ENCODE results near the gene TMEM41B.
"Not testable (repeated sequence)": the region's sequence is repeated elsewhere in the genome, so short reads cannot be mapped to it uniquely, and the experiment has no call there.

Gene TMEM41B

DNA sequence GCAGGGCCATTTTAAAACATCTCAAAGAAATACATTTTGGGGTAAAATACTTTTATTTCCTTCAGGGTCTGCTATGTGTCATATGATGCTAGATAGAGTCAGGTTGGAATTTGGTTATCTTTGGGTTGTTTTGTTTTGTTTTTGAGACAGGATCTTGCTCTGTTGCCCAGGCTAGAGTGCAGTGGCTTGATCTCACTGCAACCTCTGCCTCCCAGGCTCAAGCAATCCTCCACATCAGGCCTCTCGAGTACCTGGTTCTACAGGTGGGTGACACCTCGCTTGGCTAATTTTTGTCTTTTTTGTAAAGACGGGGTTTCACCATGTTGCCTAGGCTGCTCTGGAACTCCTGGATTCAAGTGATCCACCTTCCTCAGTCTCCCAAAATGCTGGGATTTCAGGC, 66.5 kb downstream of the TMEM41B start:
- H3K36me3 ChIP-seq (replicated peaks; ENCODE audit: insufficient read depth, low read length) = no peaks in the 10 kb centered on the region
- no peak for TF ChIP-seq EZH2 (optimal IDR thresholded peaks at IDR 0.05; ENCODE audit: low read depth, low read length)
- no peak for TF ChIP-seq EZH2phosphoT487 (IDR thresholded peaks at IDR 0.05; ENCODE audit: low read length)
- TF ChIP-seq, protein P1, sequence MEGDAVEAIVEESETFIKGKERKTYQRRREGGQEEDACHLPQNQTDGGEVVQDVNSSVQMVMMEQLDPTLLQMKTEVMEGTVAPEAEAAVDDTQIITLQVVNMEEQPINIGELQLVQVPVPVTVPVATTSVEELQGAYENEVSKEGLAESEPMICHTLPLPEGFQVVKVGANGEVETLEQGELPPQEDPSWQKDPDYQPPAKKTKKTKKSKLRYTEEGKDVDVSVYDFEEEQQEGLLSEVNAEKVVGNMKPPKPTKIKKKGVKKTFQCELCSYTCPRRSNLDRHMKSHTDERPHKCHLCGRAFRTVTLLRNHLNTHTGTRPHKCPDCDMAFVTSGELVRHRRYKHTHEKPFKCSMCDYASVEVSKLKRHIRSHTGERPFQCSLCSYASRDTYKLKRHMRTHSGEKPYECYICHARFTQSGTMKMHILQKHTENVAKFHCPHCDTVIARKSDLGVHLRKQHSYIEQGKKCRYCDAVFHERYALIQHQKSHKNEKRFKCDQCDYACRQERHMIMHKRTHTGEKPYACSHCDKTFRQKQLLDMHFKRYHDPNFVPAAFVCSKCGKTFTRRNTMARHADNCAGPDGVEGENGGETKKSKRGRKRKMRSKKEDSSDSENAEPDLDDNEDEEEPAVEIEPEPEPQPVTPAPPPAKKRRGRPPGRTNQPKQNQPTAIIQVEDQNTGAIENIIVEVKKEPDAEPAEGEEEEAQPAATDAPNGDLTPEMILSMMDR (IDR thresholded peaks at IDR 0.05; ENCODE audit: low read length) = no peak
- H3K27me3 ChIP-seq (replicated peaks; ENCODE audit: insufficient read depth, low read length) = no peaks in the 10 kb centered on the region
- H3K9me3 ChIP-seq (replicated peaks; ENCODE audit: insufficient read depth, low read length) = no peaks in the 10 kb centered on the region
- H3K9ac ChIP-seq (ENCODE audit: low read length) = no peak overlapping the region
- DNase-seq = no peak
- no peaks in the 10 kb centered on the region for H3K9me2 ChIP-seq (replicated peaks; ENCODE audit: insufficient read depth, low read length)
- no peak overlapping the region for H3K4me2 ChIP-seq (ENCODE audit: low read depth, low read length)
- H2AFZ ChIP-seq (ENCODE audit: low read length) = no peak overlapping the region
- H4K20me1 ChIP-seq (ENCODE audit: insufficient read depth, low read length) = no peaks in the 10 kb centered on the region
- H3K27ac ChIP-seq (ENCODE audit: low read length) = no peak overlapping the region
- H3F3A ChIP-seq (ENCODE audit: insufficient read depth, low read length) = peaks cover 15% of the 10 kb centered on the region
- peaks cover 9% of the 10 kb centered on the region; the same call in 1 of the 2 replicates for H3K4me1 ChIP-seq (ENCODE audit: low read length)
- H3K79me2 ChIP-seq (ENCODE audit: low read length) = no peaks in the 10 kb centered on the region
- H3K4me3 ChIP-seq (ENCODE audit: low read length) = no peak overlapping the region

DNA sequence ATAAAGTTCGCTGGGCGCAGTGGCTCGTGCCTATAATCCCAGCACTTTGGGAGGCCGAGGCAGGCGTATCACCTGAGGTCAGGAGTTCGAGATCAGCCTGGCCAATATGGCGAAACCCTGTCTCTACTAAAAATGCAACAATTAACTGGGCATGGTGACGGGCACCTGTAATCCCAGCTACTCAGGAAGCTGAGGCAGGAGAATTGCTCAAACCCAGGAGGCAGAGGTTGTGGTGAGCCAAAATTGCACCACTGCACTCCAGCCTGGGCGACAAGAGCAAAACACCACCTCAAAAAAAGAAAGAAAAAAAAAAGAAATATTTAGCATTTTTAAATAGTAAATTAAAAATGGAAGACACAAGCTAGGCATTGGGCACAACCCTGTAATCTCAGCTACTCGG, 78.2 kb downstream of the TMEM41B start:
- H3K79me2 ChIP-seq (ENCODE audit: low read length); H3K4me2 ChIP-seq (ENCODE audit: low read depth, low read length); H3K9ac ChIP-seq (ENCODE audit: low read length); H3K27ac ChIP-seq (ENCODE audit: low read length); H3K4me3 ChIP-seq (ENCODE audit: low read length); DNase-seq; H3K9me3 ChIP-seq (replicated peaks; ENCODE audit: insufficient read depth, low read length); H3K4me1 ChIP-seq (ENCODE audit: low read length); H3K9me2 ChIP-seq (replicated peaks; ENCODE audit: insufficient read depth, low read length); H3F3A ChIP-seq (ENCODE audit: insufficient read depth, low read length); H3K27me3 ChIP-seq (replicated peaks; ENCODE audit: insufficient read depth, low read length); H4K20me1 ChIP-seq (ENCODE audit: insufficient read depth, low read length); H3K36me3 ChIP-seq (replicated peaks; ENCODE audit: insufficient read depth, low read length); H2AFZ ChIP-seq (ENCODE audit: low read length): not testable (repeated sequence)

DNA sequence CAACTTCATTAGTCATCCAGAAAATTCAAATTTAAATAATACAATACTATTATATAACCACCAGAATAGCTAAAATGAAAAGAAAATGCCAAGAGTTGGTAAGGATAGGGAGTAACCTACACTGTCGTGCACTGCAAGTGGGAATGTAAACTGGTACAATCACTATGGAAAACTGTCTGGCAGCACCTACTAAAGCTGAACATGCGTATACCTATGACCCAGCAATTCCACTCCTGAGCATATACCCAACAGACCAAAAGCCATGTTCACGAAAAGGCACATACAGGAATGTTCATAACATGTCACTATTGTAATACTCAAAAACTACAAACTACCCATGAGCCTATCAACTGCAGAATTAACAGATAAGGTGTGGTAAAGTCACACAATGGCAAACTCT, 81.9 kb downstream of the TMEM41B start:
- no peak overlapping the region for H2AFZ ChIP-seq (ENCODE audit: low read length)
- no peaks in the 10 kb centered on the region for H3K9me3 ChIP-seq (replicated peaks; ENCODE audit: insufficient read depth, low read length)
- H3K4me2 ChIP-seq (ENCODE audit: low read depth, low read length) = no peak overlapping the region
- no peak overlapping the region for H3K9ac ChIP-seq (ENCODE audit: low read length)
- H3K36me3 ChIP-seq (replicated peaks; ENCODE audit: insufficient read depth, low read length) = no peaks in the 10 kb centered on the region
- DNase-seq = no peak
- H3K27ac ChIP-seq (ENCODE audit: low read length) = no peak overlapping the region
- no peaks in the 10 kb centered on the region for H3K4me1 ChIP-seq (ENCODE audit: low read length)
- no peaks in the 10 kb centered on the region for H4K20me1 ChIP-seq (ENCODE audit: insufficient read depth, low read length)
- TF ChIP-seq EZH2phosphoT487 (IDR thresholded peaks at IDR 0.05; ENCODE audit: low read length) = no peak
- no peak for TF ChIP-seq EZH2 (optimal IDR thresholded peaks at IDR 0.05; ENCODE audit: low read depth, low read length)
- TF ChIP-seq, protein P1 (IDR thresholded peaks at IDR 0.05; ENCODE audit: low read length) = no peak
- H3K27me3 ChIP-seq (replicated peaks; ENCODE audit: insufficient read depth, low read length) = no peaks in the 10 kb centered on the region
- no peaks in the 10 kb centered on the region for H3K79me2 ChIP-seq (ENCODE audit: low read length)
- peaks cover 5% of the 10 kb centered on the region for H3F3A ChIP-seq (ENCODE audit: insufficient read depth, low read length)
- no peak overlapping the region for H3K4me3 ChIP-seq (ENCODE audit: low read length)
- H3K9me2 ChIP-seq (replicated peaks; ENCODE audit: insufficient read depth, low read length) = no peaks in the 10 kb centered on the region

DNA sequence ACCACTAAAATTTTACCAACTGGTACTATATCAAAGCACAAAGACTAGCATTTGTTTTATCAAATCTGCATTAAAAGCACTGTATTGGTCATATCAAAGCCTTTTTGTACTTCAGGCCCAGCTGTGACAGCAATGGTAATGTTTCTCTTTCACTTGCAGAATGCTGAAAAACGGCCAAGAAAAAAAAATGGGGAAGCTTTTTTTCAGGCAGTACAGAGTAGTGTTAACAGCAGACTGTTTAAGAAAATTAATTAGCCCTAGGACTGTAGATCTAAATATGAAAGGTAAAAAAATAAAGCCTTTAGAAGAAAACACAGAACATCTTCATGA, 82.6 kb downstream of the TMEM41B start:
- Histone ChIP-seq H3K36me3 (replicated peaks; ENCODE audit: insufficient read depth, low read length) (no peaks in the 10 kb centered on the region), H3K9ac (ENCODE audit: low read length) (peak overlapping the region; percentile 5; the same call in 1 of the 2 replicates), H3K79me2 (ENCODE audit: low read length) (no peaks in the 10 kb centered on the region), H4K20me1 (ENCODE audit: insufficient read depth, low read length) (no peaks in the 10 kb centered on the region), H3K4me2 (ENCODE audit: low read depth, low read length) (peak overlapping the region; percentile 72), H3F3A (ENCODE audit: insufficient read depth, low read length) (peaks cover 5% of the 10 kb centered on the region), H2AFZ (ENCODE audit: low read length) (peak overlapping the region; percentile 46; the same call in 1 of the 2 replicates), H3K9me3 (replicated peaks; ENCODE audit: insufficient read depth, low read length) (no peaks in the 10 kb centered on the region), H3K27me3 (replicated peaks; ENCODE audit: insufficient read depth, low read length) (no peaks in the 10 kb centered on the region), H3K27ac (ENCODE audit: low read length) (peak overlapping the region; percentile 24; the same call in 1 of the 2 replicates), H3K4me3 (ENCODE audit: low read length) (peak overlapping the region; percentile 23), H3K9me2 (replicated peaks; ENCODE audit: insufficient read depth, low read length) (no peaks in the 10 kb centered on the region), H3K4me1 (ENCODE audit: low read length) (no peaks in the 10 kb centered on the region)
- TF ChIP-seq EZH2 (optimal IDR thresholded peaks at IDR 0.05; ENCODE audit: low read depth, low read length) (no peak), EZH2phosphoT487 (IDR thresholded peaks at IDR 0.05; ENCODE audit: low read length) (no peak)
- TF ChIP-seq, protein P1 (IDR thresholded peaks at IDR 0.05; ENCODE audit: low read length) = no peak
- DNase-seq = peak; percentile 72
